Measurements from ENCODE around the gene SLC1A5.
A peak's percentile ranks its signal among the peaks of the same experiment; 100 is the strongest.
"Not testable (repeated sequence)": the region's sequence is repeated elsewhere in the genome, so short reads cannot be mapped to it uniquely, and the experiment has no call there.

Gene SLC1A5

DNA sequence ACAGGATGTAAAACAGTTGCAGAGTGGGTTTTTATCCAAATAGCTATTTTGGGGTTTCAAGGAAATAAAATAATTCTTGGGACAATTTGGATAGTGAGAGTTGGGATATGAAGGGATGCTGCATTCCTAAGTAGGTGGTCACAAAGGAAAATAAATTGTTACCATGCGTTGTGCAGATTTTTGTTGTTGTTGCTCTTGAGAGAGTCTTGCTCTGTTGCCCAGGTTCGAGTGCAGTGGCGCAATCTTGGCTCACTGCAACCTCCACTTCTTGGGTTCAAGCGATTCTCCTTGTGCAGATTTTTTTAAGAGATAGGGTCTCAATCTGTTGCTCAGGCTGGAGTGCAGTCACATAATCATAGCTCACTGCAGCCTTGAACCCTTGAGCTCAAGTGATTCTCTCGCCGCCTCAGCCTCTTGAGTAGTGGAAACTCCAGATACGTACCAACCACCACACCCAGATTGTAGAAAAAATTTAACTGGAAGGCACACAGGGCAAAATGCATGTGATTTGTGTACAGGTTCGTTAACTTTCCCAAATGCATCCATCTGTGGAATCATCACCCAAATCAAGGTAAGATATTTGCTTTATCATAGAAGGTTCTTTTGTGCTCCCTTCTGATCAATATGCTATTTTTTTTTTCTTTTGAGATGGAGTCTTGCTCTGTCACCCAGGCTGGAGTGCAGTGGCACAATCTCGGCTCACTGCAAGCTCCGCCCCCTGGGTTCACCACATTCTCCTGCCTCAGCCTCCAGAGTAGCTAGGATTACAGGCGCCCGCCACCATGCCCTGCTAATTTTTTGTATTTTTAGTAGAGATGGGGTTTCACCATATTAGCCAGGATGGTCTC lies 16.0 kb downstream of the SLC1A5 start:
- H3K4me3 ChIP-seq (ENCODE audit: low read depth in 1 of 2, low read length in 2 of 2): no peak overlapping the region
- no peak overlapping the region for H3K27ac ChIP-seq (ENCODE audit: low read depth, low read length)
- H3K4me1 ChIP-seq (ENCODE audit: control insufficient read depth in 1 of 2, insufficient read depth in 2 of 2, low read length in 2 of 2): no peaks in the 10 kb centered on the region
- H3K36me3 ChIP-seq (ENCODE audit: control insufficient read depth in 1 of 2, insufficient read depth in 2 of 2, low read length in 2 of 2): peaks cover 14 to 22% of the 10 kb centered on the region in 2 donors
- H3K9me3 ChIP-seq (ENCODE audit: control insufficient read depth in 1 of 2, low read length in 2 of 2): no peaks in the 10 kb centered on the region
- H3K27me3 ChIP-seq (ENCODE audit: control insufficient read depth in 1 of 2, insufficient read depth in 2 of 2, low read length in 2 of 2): no peaks in the 10 kb centered on the region
- no peak overlapping the region for H3K9ac ChIP-seq (ENCODE audit: low read depth in 1 of 2, low read length in 2 of 2)

DNA sequence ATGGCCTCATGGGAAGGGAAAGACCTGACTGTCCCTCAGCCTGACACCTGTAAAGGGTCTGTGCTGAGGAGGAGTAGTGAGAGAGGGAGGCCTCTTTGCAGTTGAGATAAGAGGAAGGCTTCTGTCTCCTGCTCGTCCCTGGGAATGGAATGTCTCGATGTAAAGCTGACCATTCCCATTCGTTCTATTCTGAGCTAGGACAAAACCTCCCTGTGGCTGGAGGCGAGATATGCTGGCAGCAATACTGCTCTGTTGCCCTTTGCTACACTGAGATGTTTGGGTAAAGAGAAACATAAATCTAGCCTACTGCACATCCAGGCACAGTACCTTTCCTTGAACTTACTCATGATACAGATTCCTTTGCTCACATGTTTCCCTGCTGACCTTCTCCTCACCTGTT lies 19.6 kb downstream of the SLC1A5 start:
- not testable (repeated sequence) for H3K9ac ChIP-seq (ENCODE audit: low read depth in 1 of 2, low read length in 2 of 2); H3K4me3 ChIP-seq (ENCODE audit: low read depth in 1 of 2, low read length in 2 of 2); H3K9me3 ChIP-seq (ENCODE audit: control insufficient read depth in 1 of 2, low read length in 2 of 2); H3K27ac ChIP-seq (ENCODE audit: low read depth, low read length); H3K36me3 ChIP-seq (ENCODE audit: control insufficient read depth in 1 of 2, insufficient read depth in 2 of 2, low read length in 2 of 2); H3K4me1 ChIP-seq (ENCODE audit: control insufficient read depth in 1 of 2, insufficient read depth in 2 of 2, low read length in 2 of 2); H3K27me3 ChIP-seq (ENCODE audit: control insufficient read depth in 1 of 2, insufficient read depth in 2 of 2, low read length in 2 of 2)

DNA sequence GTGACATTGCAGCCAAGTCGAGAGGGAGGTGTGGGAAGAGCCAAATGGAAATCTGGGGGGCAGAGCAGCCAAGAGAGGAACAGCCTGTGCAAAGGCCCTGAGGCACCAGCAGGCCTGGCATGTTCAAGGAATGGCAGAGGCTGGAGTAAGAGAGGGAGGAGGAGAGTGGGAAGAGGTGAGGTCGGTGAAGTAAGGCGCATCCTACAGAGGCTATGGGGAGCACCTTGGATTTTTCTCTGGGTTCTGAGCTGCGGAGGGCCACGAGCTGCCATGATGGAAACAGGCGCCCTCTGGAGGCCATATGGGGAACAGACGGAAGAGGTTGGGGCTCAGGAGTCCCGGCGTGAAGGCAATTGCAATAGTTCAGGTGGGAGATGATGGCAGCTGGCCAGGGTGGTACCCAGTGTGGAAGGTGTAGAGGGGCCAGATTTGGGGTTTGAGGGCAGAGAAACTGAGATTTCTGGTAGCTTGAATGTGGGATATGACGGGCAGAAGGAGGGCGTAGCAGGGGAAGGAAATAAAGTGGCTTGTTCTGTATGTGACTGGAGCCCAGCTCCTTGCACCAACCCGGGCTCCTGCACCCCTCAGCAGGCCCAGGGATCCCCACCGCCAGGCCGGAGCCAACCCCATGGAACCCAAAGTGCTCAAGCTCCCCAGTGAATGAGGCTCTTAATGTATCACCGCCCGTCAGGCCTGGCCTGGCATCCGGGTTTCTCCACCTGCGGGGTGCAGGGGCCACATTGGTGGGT lies 21.7 kb downstream of the SLC1A5 start:
- H3K9ac ChIP-seq (ENCODE audit: low read depth in 1 of 2, low read length in 2 of 2): no peak overlapping the region
- H3K4me1 ChIP-seq (ENCODE audit: control insufficient read depth in 1 of 2, insufficient read depth in 2 of 2, low read length in 2 of 2): peaks cover 6 to 8% of the 10 kb centered on the region in 2 donors
- no peak overlapping the region for H3K27ac ChIP-seq (ENCODE audit: low read depth, low read length)
- no peaks in the 10 kb centered on the region for H3K36me3 ChIP-seq (ENCODE audit: control insufficient read depth in 1 of 2, insufficient read depth in 2 of 2, low read length in 2 of 2)
- no peaks in the 10 kb centered on the region for H3K9me3 ChIP-seq (ENCODE audit: control insufficient read depth in 1 of 2, low read length in 2 of 2)
- H3K4me3 ChIP-seq (ENCODE audit: low read depth in 1 of 2, low read length in 2 of 2): no peak overlapping the region
- H3K27me3 ChIP-seq (ENCODE audit: control insufficient read depth in 1 of 2, insufficient read depth in 2 of 2, low read length in 2 of 2): no peaks in the 10 kb centered on the region

DNA sequence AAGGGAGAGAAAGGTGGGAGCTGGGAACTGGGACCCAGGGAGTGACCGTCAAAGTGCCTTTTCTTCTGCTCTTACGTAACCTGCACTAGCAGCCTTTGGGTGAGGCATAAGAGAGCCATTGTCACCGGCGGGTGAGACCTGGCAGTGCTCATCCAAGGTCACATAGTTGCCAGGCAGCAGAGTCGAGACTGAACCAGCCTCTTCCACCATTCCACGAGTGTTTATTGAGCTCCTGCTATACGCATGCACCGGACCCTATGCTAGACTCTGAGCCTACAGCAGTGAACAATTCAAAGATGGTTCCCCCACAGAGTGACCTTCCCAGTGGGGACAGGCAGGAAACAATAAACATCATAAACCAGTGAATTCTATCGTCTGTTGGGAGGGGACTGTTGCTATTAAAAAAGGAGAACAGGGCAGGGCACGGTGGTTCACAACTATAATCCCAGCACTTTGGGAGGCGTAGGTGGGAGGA lies 23.5 kb downstream of the SLC1A5 start:
- Histone ChIP-seq H3K4me1 (ENCODE audit: control insufficient read depth in 1 of 2, insufficient read depth in 2 of 2, low read length in 2 of 2) (peaks cover 6 to 8% of the 10 kb centered on the region in 2 donors), H3K36me3 (ENCODE audit: control insufficient read depth in 1 of 2, insufficient read depth in 2 of 2, low read length in 2 of 2) (no peaks in the 10 kb centered on the region), H3K27me3 (ENCODE audit: control insufficient read depth in 1 of 2, insufficient read depth in 2 of 2, low read length in 2 of 2) (no peaks in the 10 kb centered on the region), H3K4me3 (ENCODE audit: low read depth in 1 of 2, low read length in 2 of 2) (no peak overlapping the region), H3K9me3 (ENCODE audit: control insufficient read depth in 1 of 2, low read length in 2 of 2) (no peaks in the 10 kb centered on the region), H3K27ac (ENCODE audit: low read depth, low read length) (no peak overlapping the region), H3K9ac (ENCODE audit: low read depth in 1 of 2, low read length in 2 of 2) (peak overlapping the region; percentile 22 to 25)

DNA sequence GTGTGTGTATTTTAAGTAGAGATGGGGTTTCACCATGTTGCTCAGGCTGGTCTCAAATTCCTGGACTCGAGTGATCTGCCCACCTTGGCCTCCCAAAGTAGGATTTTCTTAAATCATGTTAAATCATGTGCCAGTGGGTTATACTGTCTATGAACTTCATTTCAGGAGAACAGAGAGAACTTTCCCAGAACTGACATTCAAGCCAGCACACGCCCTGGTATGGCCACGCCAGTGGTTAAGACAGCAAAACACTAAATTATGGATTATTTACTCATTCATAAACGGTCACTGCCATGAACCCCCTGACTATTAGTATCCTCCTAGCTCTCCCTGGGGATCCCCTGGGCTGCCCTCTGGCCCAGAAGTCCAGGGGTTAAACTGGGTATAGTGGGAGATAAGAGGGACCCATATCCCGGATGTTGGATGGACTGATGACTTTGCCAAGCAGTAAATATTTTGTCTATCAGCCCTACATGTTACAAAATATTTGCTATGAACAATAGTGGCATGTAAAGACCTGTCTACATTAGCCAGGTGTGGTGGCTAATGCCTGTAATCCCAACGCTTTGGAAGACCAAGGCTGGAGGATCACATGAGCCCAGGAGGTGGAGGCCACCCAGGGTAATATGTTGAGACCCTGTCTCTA lies 26.0 kb downstream of the SLC1A5 start:
- no peak overlapping the region for H3K27ac ChIP-seq (ENCODE audit: low read depth, low read length)
- peaks cover 6 to 10% of the 10 kb centered on the region in 2 donors for H3K4me1 ChIP-seq (ENCODE audit: control insufficient read depth in 1 of 2, insufficient read depth in 2 of 2, low read length in 2 of 2)
- H3K4me3 ChIP-seq (ENCODE audit: low read depth in 1 of 2, low read length in 2 of 2): no peak overlapping the region
- H3K27me3 ChIP-seq (ENCODE audit: control insufficient read depth in 1 of 2, insufficient read depth in 2 of 2, low read length in 2 of 2): no peaks in the 10 kb centered on the region
- no peak overlapping the region for H3K9ac ChIP-seq (ENCODE audit: low read depth in 1 of 2, low read length in 2 of 2)
- no peaks in the 10 kb centered on the region for H3K36me3 ChIP-seq (ENCODE audit: control insufficient read depth in 1 of 2, insufficient read depth in 2 of 2, low read length in 2 of 2)
- H3K9me3 ChIP-seq (ENCODE audit: control insufficient read depth in 1 of 2, low read length in 2 of 2): no peaks in the 10 kb centered on the region

DNA sequence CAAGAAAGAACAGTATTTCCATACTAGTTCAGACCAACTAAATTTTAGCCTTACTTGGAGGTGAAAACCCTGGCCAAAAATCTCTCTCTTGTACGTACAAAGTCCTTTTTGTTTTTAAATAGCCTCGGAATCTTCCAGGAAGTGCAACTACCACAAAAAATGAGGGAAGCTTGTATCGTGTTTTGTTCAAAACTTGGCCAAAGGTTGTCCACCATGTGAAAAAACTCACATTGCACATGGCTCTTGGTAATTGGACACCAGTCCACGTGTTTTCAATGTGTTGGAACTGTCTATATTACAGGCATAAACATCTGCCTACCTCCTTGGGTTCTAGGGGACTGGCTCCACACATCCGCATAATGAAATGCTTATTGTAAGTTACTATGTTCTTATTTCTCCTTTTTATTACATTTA lies 27.0 kb downstream of the SLC1A5 start:
- Histone ChIP-seq H3K4me3 (ENCODE audit: low read depth in 1 of 2, low read length in 2 of 2) (no peak overlapping the region), H3K36me3 (ENCODE audit: control insufficient read depth in 1 of 2, insufficient read depth in 2 of 2, low read length in 2 of 2) (peaks cover 0 to 3% of the 10 kb centered on the region in 2 donors), H3K9me3 (ENCODE audit: control insufficient read depth in 1 of 2, low read length in 2 of 2) (no peaks in the 10 kb centered on the region), H3K27me3 (ENCODE audit: control insufficient read depth in 1 of 2, insufficient read depth in 2 of 2, low read length in 2 of 2) (no peaks in the 10 kb centered on the region), H3K9ac (ENCODE audit: low read depth in 1 of 2, low read length in 2 of 2) (no peak overlapping the region), H3K4me1 (ENCODE audit: control insufficient read depth in 1 of 2, insufficient read depth in 2 of 2, low read length in 2 of 2) (peaks cover 6 to 10% of the 10 kb centered on the region in 2 donors), H3K27ac (ENCODE audit: low read depth, low read length) (no peak overlapping the region)

DNA sequence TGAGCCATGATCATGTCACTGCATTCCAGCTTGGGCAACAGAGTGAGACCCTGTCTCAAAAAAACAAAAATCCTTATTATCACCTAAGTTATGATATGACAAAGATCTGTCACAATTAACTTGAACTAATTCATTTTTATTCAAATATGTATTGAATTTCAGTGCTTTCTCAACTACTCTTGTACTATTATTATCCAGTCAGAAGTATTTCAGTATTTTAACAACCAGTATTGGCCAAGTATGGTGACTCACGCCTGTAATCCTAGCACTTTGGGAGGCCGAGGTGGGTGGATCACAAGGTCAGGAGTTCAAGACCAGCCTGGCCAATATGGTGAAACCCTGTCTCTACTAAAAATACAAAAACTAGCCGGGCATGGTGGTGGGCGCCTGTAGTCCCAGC lies 27.5 kb downstream of the SLC1A5 start:
- peaks cover 6 to 10% of the 10 kb centered on the region in 2 donors for H3K4me1 ChIP-seq (ENCODE audit: control insufficient read depth in 1 of 2, insufficient read depth in 2 of 2, low read length in 2 of 2)
- H3K27ac ChIP-seq (ENCODE audit: low read depth, low read length); H3K9ac ChIP-seq (ENCODE audit: low read depth in 1 of 2, low read length in 2 of 2): not testable (repeated sequence)

DNA sequence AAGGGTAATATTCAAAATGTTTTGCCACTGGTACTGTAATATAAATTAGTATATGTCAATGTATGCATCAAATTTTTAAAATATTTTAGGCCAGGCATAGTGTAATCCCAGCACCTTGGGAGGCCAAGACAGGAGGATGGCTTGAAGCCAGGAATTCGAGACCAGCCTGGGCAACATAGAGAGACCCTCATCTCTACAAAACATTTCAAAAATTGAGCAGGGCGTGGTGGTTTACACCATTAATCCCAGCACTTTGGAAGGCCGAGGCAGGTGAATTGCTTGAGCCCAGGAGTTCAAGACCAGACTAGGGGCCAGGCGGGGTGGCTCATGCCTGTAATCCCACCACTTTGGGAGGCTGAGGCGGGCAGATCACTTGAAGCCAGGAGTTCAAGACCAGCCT lies 28.0 kb downstream of the SLC1A5 start:
- Histone ChIP-seq H3K36me3 (ENCODE audit: control insufficient read depth in 1 of 2, insufficient read depth in 2 of 2, low read length in 2 of 2) (peaks cover 0 to 4% of the 10 kb centered on the region in 2 donors), H3K4me3 (ENCODE audit: low read depth in 1 of 2, low read length in 2 of 2) (no peak overlapping the region), H3K27me3 (ENCODE audit: control insufficient read depth in 1 of 2, insufficient read depth in 2 of 2, low read length in 2 of 2) (no peaks in the 10 kb centered on the region), H3K9ac (ENCODE audit: low read depth in 1 of 2, low read length in 2 of 2) (no peak overlapping the region), H3K27ac (ENCODE audit: low read depth, low read length) (no peak overlapping the region), H3K4me1 (ENCODE audit: control insufficient read depth in 1 of 2, insufficient read depth in 2 of 2, low read length in 2 of 2) (peaks cover 6 to 10% of the 10 kb centered on the region in 2 donors), H3K9me3 (ENCODE audit: control insufficient read depth in 1 of 2, low read length in 2 of 2) (no peaks in the 10 kb centered on the region)

More for the DNA sequence above, 27.5 kb downstream of the SLC1A5 start:
- not testable (repeated sequence) for H3K27me3 ChIP-seq (ENCODE audit: control insufficient read depth in 1 of 2, insufficient read depth in 2 of 2, low read length in 2 of 2); H3K36me3 ChIP-seq (ENCODE audit: control insufficient read depth in 1 of 2, insufficient read depth in 2 of 2, low read length in 2 of 2); H3K9me3 ChIP-seq (ENCODE audit: control insufficient read depth in 1 of 2, low read length in 2 of 2); H3K4me3 ChIP-seq (ENCODE audit: low read depth in 1 of 2, low read length in 2 of 2)

DNA sequence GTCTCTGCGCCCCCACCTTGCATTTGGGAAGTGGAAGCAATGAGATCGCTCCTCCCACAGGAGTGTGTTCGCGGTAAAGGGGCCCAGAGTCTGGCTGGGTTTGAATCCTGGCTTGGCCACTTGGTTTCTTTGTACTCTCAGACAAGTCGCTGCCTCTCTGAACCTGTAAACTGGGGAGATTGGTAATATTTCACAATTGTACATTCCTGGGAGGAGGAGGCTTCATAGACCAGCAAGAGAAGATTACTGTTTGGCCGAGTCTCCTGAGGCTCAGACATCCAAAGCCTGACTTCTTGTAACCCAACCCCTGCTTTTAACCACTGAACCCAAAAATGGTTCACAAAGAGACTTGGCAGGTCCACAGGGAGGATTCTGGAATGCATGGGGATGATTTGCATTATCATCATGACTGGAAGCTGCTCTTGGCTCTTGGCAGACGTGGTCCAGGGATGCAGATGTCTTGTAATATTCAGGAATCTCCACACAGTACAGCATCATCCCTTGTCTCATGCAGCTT lies 28.5 kb downstream of the SLC1A5 start:
- Histone ChIP-seq H3K4me1 (ENCODE audit: control insufficient read depth in 1 of 2, insufficient read depth in 2 of 2, low read length in 2 of 2) (peaks cover 5 to 6% of the 10 kb centered on the region in 2 donors), H3K36me3 (ENCODE audit: control insufficient read depth in 1 of 2, insufficient read depth in 2 of 2, low read length in 2 of 2) (peaks cover 0 to 4% of the 10 kb centered on the region in 2 donors), H3K9me3 (ENCODE audit: control insufficient read depth in 1 of 2, low read length in 2 of 2) (no peaks in the 10 kb centered on the region), H3K27me3 (ENCODE audit: control insufficient read depth in 1 of 2, insufficient read depth in 2 of 2, low read length in 2 of 2) (no peaks in the 10 kb centered on the region), H3K4me3 (ENCODE audit: low read depth in 1 of 2, low read length in 2 of 2) (no peak overlapping the region), H3K9ac (ENCODE audit: low read depth in 1 of 2, low read length in 2 of 2) (no peak overlapping the region), H3K27ac (ENCODE audit: low read depth, low read length) (no peak overlapping the region)
